Chondrocyte (in vitro differentiated cells): ENCODE data around the gene HRH2. TPM values are rescaled to one million over a fixed set of nuclear protein-coding genes. Genes with fewer than 3 reads are reported as not detected.

Experiments
- DNase-seq: peaks from one replicate; pipeline ENCODE4 v3.0.0; 2021; ENCODE audit warnings: mixed read lengths, low spot score
- H3K27ac Mint-ChIP-seq: one replicate; pipeline ENCODE4 v1.8.0; 2021; ENCODE audit warnings: mild to moderate bottlenecking, moderate library complexity, mixed read lengths; ENCODE audit not compliant: unreplicated experiment
- H3K27me3 Mint-ChIP-seq: 2 replicates; pipeline ENCODE4 v1.8.0; 2021; ENCODE audit warnings: low read depth, mixed read lengths
- H3K36me3 Mint-ChIP-seq: 2 replicates; pipeline ENCODE4 v1.8.0; 2021; ENCODE audit warnings: low read depth, mixed read lengths
- H3K4me1 Mint-ChIP-seq: 2 replicates; pipeline ENCODE4 v1.8.0; 2021; ENCODE audit warnings: low read depth, mild to moderate bottlenecking, mixed read lengths
- H3K4me3 Mint-ChIP-seq: one replicate; pipeline ENCODE4 v1.8.0; 2021; ENCODE audit warnings: mild to moderate bottlenecking, moderate library complexity, mixed read lengths; ENCODE audit not compliant: unreplicated experiment
- H3K9me3 Mint-ChIP-seq: 2 replicates; pipeline ENCODE4 v1.8.0; 2021; ENCODE audit warnings: low read depth, mixed read lengths
- total RNA-seq: library from RNA; stranded (reverse); gene quantifications from 3 replicates; pipeline ENCODE4 v1.2.1, GENCODE V29; 2021
- TF ChIP-seq, protein P1 (sequence below): fragments of 200-600 bp; sonication (generic); IDR thresholded peaks from 2 replicates; pipeline ENCODE4 v1.5.0; 2021; ENCODE audit warnings: antibody characterized with exemption, mild to moderate bottlenecking, moderate library complexity

Gene HRH2
- total RNA-seq, 1 donor from 2014 or later = 0.30 TPM

DNA sequence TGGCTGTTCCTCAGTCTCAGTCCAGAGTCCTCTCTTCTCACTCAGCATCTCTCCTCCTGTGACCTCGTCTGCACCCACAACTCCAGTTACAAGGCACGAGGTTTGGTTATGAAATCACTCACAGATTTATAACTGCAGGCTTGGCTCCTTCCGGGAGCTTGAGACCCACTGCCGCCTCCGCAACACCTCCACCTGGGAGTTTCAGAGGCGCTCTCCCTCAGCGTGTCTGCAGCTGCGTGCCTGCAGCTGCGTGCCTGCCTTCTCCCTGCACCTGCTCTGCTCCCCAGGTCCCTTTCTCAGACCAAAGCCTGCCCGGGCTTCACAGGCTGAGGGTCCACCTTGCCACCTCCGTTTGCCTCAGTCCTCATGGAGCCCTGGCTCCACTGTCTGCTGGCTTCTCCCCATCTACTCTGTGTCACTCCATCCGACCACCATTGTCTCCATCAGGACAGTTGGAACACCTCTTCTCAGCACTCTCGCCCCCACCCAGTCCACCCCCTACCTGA lies 51.5 kb downstream of the HRH2 start:
- H3K4me3 Mint-ChIP-seq = no peak overlapping the region
- TF ChIP-seq, protein P1, sequence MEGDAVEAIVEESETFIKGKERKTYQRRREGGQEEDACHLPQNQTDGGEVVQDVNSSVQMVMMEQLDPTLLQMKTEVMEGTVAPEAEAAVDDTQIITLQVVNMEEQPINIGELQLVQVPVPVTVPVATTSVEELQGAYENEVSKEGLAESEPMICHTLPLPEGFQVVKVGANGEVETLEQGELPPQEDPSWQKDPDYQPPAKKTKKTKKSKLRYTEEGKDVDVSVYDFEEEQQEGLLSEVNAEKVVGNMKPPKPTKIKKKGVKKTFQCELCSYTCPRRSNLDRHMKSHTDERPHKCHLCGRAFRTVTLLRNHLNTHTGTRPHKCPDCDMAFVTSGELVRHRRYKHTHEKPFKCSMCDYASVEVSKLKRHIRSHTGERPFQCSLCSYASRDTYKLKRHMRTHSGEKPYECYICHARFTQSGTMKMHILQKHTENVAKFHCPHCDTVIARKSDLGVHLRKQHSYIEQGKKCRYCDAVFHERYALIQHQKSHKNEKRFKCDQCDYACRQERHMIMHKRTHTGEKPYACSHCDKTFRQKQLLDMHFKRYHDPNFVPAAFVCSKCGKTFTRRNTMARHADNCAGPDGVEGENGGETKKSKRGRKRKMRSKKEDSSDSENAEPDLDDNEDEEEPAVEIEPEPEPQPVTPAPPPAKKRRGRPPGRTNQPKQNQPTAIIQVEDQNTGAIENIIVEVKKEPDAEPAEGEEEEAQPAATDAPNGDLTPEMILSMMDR = no peak

DNA sequence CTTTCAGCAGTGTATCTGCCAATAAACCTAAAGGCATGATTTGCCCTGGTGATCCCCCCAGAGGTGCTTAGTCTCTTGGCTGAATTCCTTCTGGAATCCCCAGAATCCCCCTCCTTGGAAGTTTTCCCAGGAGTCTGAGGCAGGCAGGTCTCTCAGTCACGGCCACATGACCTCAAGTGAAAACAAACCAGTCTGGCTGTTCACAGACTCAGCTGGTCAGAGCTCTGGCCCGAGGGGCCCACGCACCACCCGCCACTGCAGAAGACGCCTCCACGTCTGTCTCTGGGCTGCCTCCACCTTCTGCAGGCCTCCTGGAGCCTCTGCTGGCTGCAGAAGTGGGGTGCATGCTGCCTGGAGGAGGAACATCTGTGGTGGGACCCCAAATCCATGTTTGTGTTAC lies 52.5 kb downstream of the HRH2 start:
- TF ChIP-seq, protein P1 = no peak
- no peaks in the 10 kb centered on the region for H3K36me3 Mint-ChIP-seq
- no peak overlapping the region for H3K4me3 Mint-ChIP-seq
- H3K4me1 Mint-ChIP-seq = no peaks in the 10 kb centered on the region
- H3K9me3 Mint-ChIP-seq = peaks cover 4% of the 10 kb centered on the region
- no peak overlapping the region for H3K27ac Mint-ChIP-seq
- DNase-seq = no peak
- H3K27me3 Mint-ChIP-seq = peaks cover 2% of the 10 kb centered on the region

More for the DNA sequence above, 51.5 kb downstream of the HRH2 start:
- H3K4me1 Mint-ChIP-seq = no peaks in the 10 kb centered on the region
- H3K36me3 Mint-ChIP-seq = no peaks in the 10 kb centered on the region
- H3K27me3 Mint-ChIP-seq = peaks cover 3% of the 10 kb centered on the region
- DNase-seq = no peak
- H3K9me3 Mint-ChIP-seq = peaks cover 6% of the 10 kb centered on the region
- H3K27ac Mint-ChIP-seq = no peak overlapping the region

DNA sequence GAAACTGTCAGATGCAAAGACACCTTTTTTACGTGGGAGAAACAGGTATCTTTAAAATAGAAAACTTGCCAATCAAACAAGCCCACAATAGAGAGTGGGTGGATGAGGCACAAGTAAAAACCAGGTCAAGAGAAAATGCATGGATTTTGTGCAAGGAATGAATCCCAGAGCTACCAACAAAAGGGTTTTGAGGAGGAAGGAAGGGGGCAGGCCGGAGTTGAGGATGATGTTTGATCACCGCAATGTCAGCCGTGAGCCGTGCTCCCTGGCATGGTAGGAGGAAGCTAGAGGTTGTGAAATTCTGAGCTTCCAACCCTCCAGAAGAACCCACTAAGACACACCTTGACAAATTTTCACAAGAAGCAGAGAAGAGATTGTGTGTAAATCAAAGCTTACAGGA lies 53.2 kb downstream of the HRH2 start:
- H3K4me1 Mint-ChIP-seq = no peaks in the 10 kb centered on the region
- no peak overlapping the region for H3K4me3 Mint-ChIP-seq
- H3K36me3 Mint-ChIP-seq = peaks cover 2% of the 10 kb centered on the region
- TF ChIP-seq, protein P1 = no peak
- no peak overlapping the region for H3K27ac Mint-ChIP-seq
- H3K9me3 Mint-ChIP-seq = peaks cover 4% of the 10 kb centered on the region
- no peaks in the 10 kb centered on the region for H3K27me3 Mint-ChIP-seq
- DNase-seq = no peak

DNA sequence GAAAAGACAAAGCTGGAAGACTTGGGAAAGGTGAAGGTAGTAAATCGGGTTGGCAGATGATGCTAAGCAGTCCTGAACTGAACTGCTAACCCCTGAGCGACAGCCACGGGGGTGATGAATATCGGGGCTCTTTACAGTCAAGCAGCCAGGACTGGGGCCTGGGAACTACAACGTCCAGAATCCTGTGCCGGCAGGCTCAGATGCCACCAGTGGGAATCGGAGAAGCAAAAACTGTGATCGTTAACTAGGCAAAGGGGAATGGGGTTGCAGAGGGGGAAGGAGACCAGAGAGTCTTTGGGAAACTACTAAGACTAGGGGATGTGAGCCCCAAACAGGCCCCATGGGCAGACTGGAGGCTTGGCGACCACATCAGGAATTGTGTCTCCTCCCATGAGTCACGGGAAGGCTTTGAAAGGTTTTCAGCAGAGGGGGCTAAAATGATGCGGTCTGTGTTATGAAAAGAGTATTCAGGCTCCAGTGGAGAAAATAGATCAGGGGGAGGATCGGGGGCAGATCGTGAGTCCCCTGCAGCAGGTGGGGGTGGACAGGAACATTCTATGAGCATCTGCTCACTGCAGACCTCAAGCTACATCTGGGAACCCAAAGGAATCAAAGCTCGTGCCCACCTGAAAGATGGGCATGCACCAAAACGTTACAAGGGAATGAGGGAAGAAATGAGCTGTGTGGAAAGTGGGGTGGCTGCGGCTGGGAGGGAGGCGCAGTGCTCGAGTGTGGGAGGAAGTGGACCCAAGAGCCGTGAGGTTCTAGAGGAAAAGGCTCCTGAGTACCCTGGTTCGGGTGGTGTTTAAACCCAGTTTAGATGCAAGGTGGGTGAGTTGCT lies 53.8 kb downstream of the HRH2 start:
- DNase-seq = no peak
- H3K4me3 Mint-ChIP-seq = no peak overlapping the region
- H3K27me3 Mint-ChIP-seq = no peaks in the 10 kb centered on the region
- H3K36me3 Mint-ChIP-seq = peaks cover 2% of the 10 kb centered on the region
- H3K27ac Mint-ChIP-seq = no peak overlapping the region
- TF ChIP-seq, protein P1 = no peak
- H3K9me3 Mint-ChIP-seq = peaks cover 9% of the 10 kb centered on the region
- no peaks in the 10 kb centered on the region for H3K4me1 Mint-ChIP-seq

DNA sequence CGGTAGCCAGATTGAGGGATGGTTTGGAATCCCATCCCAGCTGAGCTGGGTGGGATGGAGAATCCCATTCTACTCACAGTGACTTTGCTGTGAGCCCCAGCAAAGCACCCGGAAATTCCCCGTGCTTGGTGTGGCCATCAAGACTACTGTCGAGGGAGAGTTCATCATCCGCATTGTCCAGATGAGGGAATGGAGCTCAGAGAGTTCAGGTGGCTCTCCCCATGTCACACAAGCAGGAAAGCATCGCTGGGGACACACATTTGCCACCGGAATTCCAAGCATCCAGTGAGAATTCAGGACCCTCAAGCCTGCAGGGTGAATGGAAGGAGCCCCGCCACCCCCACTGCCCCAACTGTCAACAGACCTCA lies 54.4 kb downstream of the HRH2 start:
- H3K27me3 Mint-ChIP-seq = no peaks in the 10 kb centered on the region

More for the DNA sequence above, 54.4 kb downstream of the HRH2 start:
- TF ChIP-seq, protein P1 = no peak
- Mint-ChIP-seq H3K36me3 (peaks cover 2% of the 10 kb centered on the region), H3K27ac (no peak overlapping the region), H3K4me1 (no peaks in the 10 kb centered on the region), H3K9me3 (peaks cover 15% of the 10 kb centered on the region), H3K4me3 (no peak overlapping the region)
- DNase-seq = no peak
